ENCODE data around the gene CNDP2.

The CNDP2 gene

GRCh38 chr18:74495581-74496507 lies at the start of gene CNDP2:
TSS of gene CNDP2 (plus strand) at chr18:74496363. CDS start at chr18:74499974, 3,611 bp downstream.
- peak; percentile 87 for DNase-seq (ENCODE audit: low spot score)

GRCh38 chr18:74446631-74447403 lies 49.3 kb upstream of the CNDP2 start:
- DNase-seq (ENCODE audit: low spot score) = no peak

- no peak for DNase-seq (ENCODE audit: low spot score)
These were observed 48.6 kb upstream of the CNDP2 start for GRCh38 chr18:74447404-74448152.

- DNase-seq (ENCODE audit: low spot score) = no peak
These were observed 45.5 kb upstream of the CNDP2 start for GRCh38 chr18:74450626-74451025.

- DNase-seq (ENCODE audit: low spot score) = no peak
These were observed 45.0 kb upstream of the CNDP2 start for GRCh38 chr18:74451148-74451547.

- no peak for DNase-seq (ENCODE audit: low spot score)
These were observed 43.1 kb upstream of the CNDP2 start for GRCh38 chr18:74453016-74453566.

GRCh38 chr18:74453642-74454198 lies 42.4 kb upstream of the CNDP2 start:
- DNase-seq (ENCODE audit: low spot score) = no peak

GRCh38 chr18:74454279-74454751 lies 41.8 kb upstream of the CNDP2 start:
- no peak for DNase-seq (ENCODE audit: low spot score)

GRCh38 chr18:74455386-74455785 lies 40.8 kb upstream of the CNDP2 start:
- DNase-seq (ENCODE audit: low spot score) = no peak

GRCh38 chr18:74456017-74456348 lies 40.2 kb upstream of the CNDP2 start:
- DNase-seq (ENCODE audit: low spot score) = no peak

GRCh38 chr18:74456349-74457042 lies 39.7 kb upstream of the CNDP2 start:
- no peak for DNase-seq (ENCODE audit: low spot score)

- DNase-seq (ENCODE audit: low spot score) = no peak
These were observed 39.0 kb upstream of the CNDP2 start, which contains the start of gene DIPK1C for GRCh38 chr18:74457043-74457724. TSS of gene DIPK1C (minus strand) at chr18:74457308. CDS start at chr18:74457259, 49 bp downstream.

GRCh38 chr18:74457725-74458421 lies 38.3 kb upstream of the CNDP2 start:
- no peak for DNase-seq (ENCODE audit: low spot score)

GRCh38 chr18:74459889-74460288 lies 36.3 kb upstream of the CNDP2 start:
- peak; percentile 22 for DNase-seq (ENCODE audit: low spot score)

GRCh38 chr18:74460825-74461224 lies 35.3 kb upstream of the CNDP2 start:
- DNase-seq (ENCODE audit: low spot score) = no peak

- DNase-seq (ENCODE audit: low spot score) = no peak
These were observed 32.9 kb upstream of the CNDP2 start for GRCh38 chr18:74463254-74463653.

- DNase-seq (ENCODE audit: low spot score) = no peak
These were observed 32.2 kb upstream of the CNDP2 start for GRCh38 chr18:74463983-74464382.

GRCh38 chr18:74465775-74466174 lies 30.4 kb upstream of the CNDP2 start:
- DNase-seq (ENCODE audit: low spot score) = no peak

GRCh38 chr18:74468547-74469061 lies 27.6 kb upstream of the CNDP2 start:
- DNase-seq (ENCODE audit: low spot score) = no peak

Data from HuH-7.5 (cell line).